Activated B cell treated with CpG ODN at 0.5 μM for 24 hours (primary cell): Measurements from ENCODE around the gene NRXN3. TPM values are rescaled to one million over a fixed set of nuclear protein-coding genes. Genes with fewer than 3 reads are reported as not detected.

Experiments
- ATAC-seq: fragments of 200-7000 bp; cut with Tn5 transposase; one replicate; pipeline ENCODE4 v1.10.0; 2021; ENCODE audit warnings: low read depth, mild to moderate bottlenecking, moderate library complexity
- CTCF ChIA-PET: fragments of 350-600 bp; sonication (Branson Sonifier 250); formaldehyde crosslinking; loops from one replicate; lab custom pipeline; 2021; ENCODE audit warnings: antibody characterized with exemption; lab: Charles Lee
- POLR2A ChIA-PET: fragments of 350-600 bp; sonication (Branson Sonifier 250); formaldehyde crosslinking; loops from one replicate; lab custom pipeline; 2021; ENCODE audit warnings: antibody characterized with exemption; lab: Charles Lee
- DNase-seq: peaks from one replicate; pipeline ENCODE4 v3.0.0; 2022
- H3K27ac Mint-ChIP-seq: one replicate; pipeline ENCODE4 v1.8.0; 2020; ENCODE audit warnings: mixed read lengths
- H3K27me3 Mint-ChIP-seq: one replicate; pipeline ENCODE4 v1.8.0; 2021; ENCODE audit warnings: mixed read lengths
- H3K36me3 Mint-ChIP-seq: one replicate; pipeline ENCODE4 v1.8.0; 2021; ENCODE audit warnings: low read depth, mixed read lengths
- H3K4me1 Mint-ChIP-seq: one replicate; pipeline ENCODE4 v1.8.0; 2021; ENCODE audit warnings: mixed read lengths
- H3K4me3 Mint-ChIP-seq: one replicate; pipeline ENCODE4 v1.8.0; 2020; ENCODE audit warnings: mild to moderate bottlenecking, mixed read lengths
- H3K9me3 Mint-ChIP-seq: one replicate; pipeline ENCODE4 v1.8.0; 2020; ENCODE audit warnings: mixed read lengths
- CTCF ChIP-seq: fragments of 200-600 bp; IDR thresholded peaks from one replicate; pipeline ENCODE4 v1.8.0; 2022; ENCODE audit warnings: antibody characterized with exemption, mild to moderate bottlenecking
- intact Hi-C: fragments of 100-400 bp; cut with micrococcal nuclease; formaldehyde crosslinking; loops from one replicate; pipeline ENCODE4 v1.15.1; 2024
- total RNA-seq: library from RNA; stranded (reverse); gene quantifications from 2 replicates; pipeline ENCODE4 v1.2.3, GENCODE V29; 2022

NRXN3 gene
- total RNA-seq, 1 donor from 2014 or later, result not detected

GRCh38 chr14:78358591-78358990, 188.4 kb downstream of the NRXN3 start:
- no peak for TF ChIP-seq CTCF
- Mint-ChIP-seq H3K36me3 (no peaks in the 10 kb centered on the region), H3K27ac (no peak overlapping the region), H3K9me3 (no peaks in the 10 kb centered on the region), H3K27me3 (no peaks in the 10 kb centered on the region), H3K4me1 (no peaks in the 10 kb centered on the region), H3K4me3 (no peak overlapping the region)
- intact Hi-C loops, result no loop called here
- no peak for ATAC-seq
- POLR2A ChIA-PET, result no interaction called here
- no peak for DNase-seq
- CTCF ChIA-PET, result no interaction called here

GRCh38 chr14:78359581-78359980, 189.4 kb downstream of the NRXN3 start:
- no peaks in the 10 kb centered on the region for H3K36me3 Mint-ChIP-seq
- no peaks in the 10 kb centered on the region for H3K9me3 Mint-ChIP-seq
- no peak for ATAC-seq
- intact Hi-C loops, result no loop called here
- peaks cover 2% of the 10 kb centered on the region for H3K27me3 Mint-ChIP-seq
- TF ChIP-seq CTCF, result no peak
- DNase-seq, result no peak
- ChIA-PET CTCF (no interaction called here), POLR2A (no interaction called here)
- H3K27ac Mint-ChIP-seq, result no peak overlapping the region
- H3K4me3 Mint-ChIP-seq, result no peak overlapping the region
- H3K4me1 Mint-ChIP-seq, result no peaks in the 10 kb centered on the region

GRCh38 chr14:78363008-78363407, 192.8 kb downstream of the NRXN3 start:
- intact Hi-C loops, result no loop called here
- peaks cover 2% of the 10 kb centered on the region for H3K27me3 Mint-ChIP-seq

GRCh38 chr14:78367355-78367754, 197.2 kb downstream of the NRXN3 start:
- H3K27me3 Mint-ChIP-seq, result peaks cover 4% of the 10 kb centered on the region
- POLR2A ChIA-PET, result no interaction called here
- TF ChIP-seq CTCF, result no peak
- H3K4me1 Mint-ChIP-seq, result no peaks in the 10 kb centered on the region
- H3K36me3 Mint-ChIP-seq, result no peaks in the 10 kb centered on the region
- intact Hi-C loops, result no loop called here
- DNase-seq (no peak), ATAC-seq (no peak)
- H3K9me3 Mint-ChIP-seq, result no peaks in the 10 kb centered on the region
- H3K4me3 Mint-ChIP-seq, result no peak overlapping the region
- no peak overlapping the region for H3K27ac Mint-ChIP-seq
- CTCF ChIA-PET, result no interaction called here

More at GRCh38 chr14:78363008-78363407, 192.8 kb downstream of the NRXN3 start:
- Mint-ChIP-seq H3K27ac (no peak overlapping the region), H3K4me1 (no peaks in the 10 kb centered on the region), H3K36me3 (no peaks in the 10 kb centered on the region), H3K9me3 (no peaks in the 10 kb centered on the region), H3K4me3 (no peak overlapping the region)
- CTCF ChIA-PET, result no interaction called here
- no peak for DNase-seq
- POLR2A ChIA-PET, result no interaction called here
- TF ChIP-seq CTCF, result no peak
- no peak for ATAC-seq

- H3K4me3 Mint-ChIP-seq, result no peak overlapping the region
- H3K27ac Mint-ChIP-seq, result no peak overlapping the region
- no peaks in the 10 kb centered on the region for H3K4me1 Mint-ChIP-seq
- intact Hi-C loops, result no loop called here
- no peak for ATAC-seq
- H3K36me3 Mint-ChIP-seq, result no peaks in the 10 kb centered on the region
- no peak for TF ChIP-seq CTCF
- H3K27me3 Mint-ChIP-seq, result no peaks in the 10 kb centered on the region
- no peak for DNase-seq
- no peaks in the 10 kb centered on the region for H3K9me3 Mint-ChIP-seq
- POLR2A ChIA-PET, result no interaction called here
- CTCF ChIA-PET, result no interaction called here
These were observed 212.9 kb downstream of the NRXN3 start for GRCh38 chr14:78383060-78383459.
